ENCODE results near the gene CIAO1.
A peak's percentile ranks its signal among the peaks of the same experiment; 100 is the strongest.
"Not testable (repeated sequence)": the region's sequence is repeated elsewhere in the genome, so short reads cannot be mapped to it uniquely, and the experiment has no call there.

CIAO1 gene
- 33.2 to 182 (median 132) reads per million in 18 experiments for total RNA-seq

DNA sequence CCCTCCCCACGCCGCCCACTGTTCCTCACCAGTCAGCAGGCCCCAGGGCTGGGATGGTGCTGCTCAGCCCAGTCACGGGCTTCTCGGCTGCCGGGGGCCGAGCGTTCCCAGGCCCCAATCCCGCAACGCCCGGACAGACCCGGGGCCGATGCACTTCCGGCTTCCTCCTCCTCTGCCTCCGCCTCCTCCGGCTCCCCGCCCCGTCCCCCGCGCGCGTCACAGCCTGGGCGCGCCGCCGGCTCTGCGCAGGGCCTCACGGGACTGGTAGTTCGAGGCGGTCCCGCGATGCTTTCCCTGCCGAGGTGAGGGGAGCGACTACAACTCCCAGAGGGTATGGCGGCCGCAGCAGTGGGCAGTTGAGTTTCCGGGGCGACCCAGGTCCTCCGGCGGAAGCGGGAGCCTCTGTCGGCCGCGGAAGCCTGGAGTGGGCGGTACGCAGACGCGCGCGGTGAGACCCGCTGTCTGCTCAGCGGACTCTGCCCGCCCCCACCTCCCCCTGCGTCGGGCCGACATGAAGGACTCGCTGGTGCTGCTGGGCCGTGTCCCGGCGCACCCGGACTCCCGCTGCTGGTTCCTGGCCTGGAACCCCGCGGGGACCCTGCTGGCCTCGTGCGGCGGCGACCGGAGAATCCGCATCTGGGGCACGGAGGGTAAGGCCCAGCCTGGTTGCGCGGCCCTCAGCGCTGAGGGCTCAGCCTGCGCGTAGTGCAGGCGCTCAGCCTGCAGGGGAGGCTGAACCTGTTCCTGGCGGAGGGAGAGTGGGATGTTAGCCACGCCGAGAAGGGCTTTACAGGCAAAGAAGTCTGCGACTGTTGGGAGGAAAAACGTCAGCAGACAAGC, at the start of gene CIAO1, which contains the start of gene TMEM127:
TSS of gene CIAO1 (plus strand) at position 386 of the 840 bp plus-strand sequence. CDS start at position 512, 126 bp downstream.
TSS of gene TMEM127 (minus strand) at position 158 of the 840 bp plus-strand sequence. CDS start 616 bp downstream, outside the sequence.
- DNase-seq = peak; percentile 99

DNA sequence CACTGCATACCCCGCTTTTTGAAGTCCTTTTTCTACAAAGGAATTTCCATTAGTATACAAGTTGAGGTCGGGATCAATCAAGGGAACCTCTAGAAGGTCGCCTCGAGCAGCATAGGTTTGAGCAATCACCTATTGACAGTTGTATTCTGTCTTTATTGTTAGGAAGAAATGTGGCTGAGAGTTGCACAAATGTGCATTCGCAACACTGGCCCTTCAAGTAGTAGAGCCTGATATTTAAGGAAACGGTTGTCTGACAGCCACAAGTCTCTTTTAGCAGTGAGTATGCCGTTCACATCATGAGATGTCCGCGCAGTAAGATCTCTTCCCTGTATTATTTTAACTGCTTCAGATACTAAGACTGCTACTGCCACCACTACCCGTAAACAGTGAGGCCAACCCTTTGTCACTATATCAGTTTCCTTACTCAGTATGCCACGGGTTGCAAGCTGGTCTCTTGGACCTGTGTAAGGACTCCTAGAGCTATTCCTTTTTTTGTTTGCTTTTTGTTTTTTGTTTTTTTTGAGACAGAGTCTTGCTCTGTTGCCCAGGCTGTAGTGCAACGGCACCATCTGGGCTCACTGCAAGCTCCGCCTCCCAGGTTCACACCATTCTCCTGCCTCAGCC, 47.4 kb upstream of the CIAO1 start:
- DNase-seq = peak; percentile 44 to 46

DNA sequence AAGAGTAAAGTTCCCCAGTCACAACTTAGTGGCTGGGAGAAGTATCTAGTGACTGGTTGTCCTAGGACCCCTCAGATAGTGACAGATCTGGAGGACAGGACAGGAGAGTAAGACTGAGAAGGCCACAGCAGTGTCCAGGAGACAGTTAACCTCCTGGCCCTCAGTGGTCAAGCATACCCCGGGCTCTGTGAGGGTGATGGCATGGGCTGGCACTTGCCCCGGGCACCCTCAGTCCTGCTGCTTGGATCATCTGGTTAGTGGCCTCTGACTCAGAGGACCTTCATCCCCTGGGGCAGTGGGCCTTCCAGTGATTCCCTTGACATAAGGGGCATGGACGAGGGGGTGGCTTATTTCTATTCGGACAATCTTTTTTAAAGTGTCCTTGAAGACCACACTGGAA, 46.1 kb upstream of the CIAO1 start:
- DNase-seq = not testable (repeated sequence)

DNA sequence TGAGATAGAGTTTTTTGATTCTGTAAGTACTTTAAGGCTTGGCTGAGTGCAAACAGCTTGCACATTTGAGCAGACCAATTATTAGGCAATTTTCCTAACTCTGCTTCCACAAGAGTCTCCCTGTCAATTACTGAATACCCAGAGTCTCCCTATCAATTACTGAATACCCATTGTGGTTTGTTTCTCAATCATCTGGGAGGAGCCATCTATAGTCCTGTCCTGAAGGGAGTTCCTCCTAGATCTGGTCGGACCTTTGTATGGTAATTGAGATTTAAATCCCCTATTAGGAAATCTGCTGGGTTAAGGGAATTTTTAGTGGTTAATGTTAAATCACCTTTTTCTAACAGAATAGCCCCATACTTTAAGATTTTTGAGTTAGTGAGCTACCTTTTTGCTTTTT, 44.9 kb upstream of the CIAO1 start:
- DNase-seq = peak; percentile 40 to 71

DNA sequence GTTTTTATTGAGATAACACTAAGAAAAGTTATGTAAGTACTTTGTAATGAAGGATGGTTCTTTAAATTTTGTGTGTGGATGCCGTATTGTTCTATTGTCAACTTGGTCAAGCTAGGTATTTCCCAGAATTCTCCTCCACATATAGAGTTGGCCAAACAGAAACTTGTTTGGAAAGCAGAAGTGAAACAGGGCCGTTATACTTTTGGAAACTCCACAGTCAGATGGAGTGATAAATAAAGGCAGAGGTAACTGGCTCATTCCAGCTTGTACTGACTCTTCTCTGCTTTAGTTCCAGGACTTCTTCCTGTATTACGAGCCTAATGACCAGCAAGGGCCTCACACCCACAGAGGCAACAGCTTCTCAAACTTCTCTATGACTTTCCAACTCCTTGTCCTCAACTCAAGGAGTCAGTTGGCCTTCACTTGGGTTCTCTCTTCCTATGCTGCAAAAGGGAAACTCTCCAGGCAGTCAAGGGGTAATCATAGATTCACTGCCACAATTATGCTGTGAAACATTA, 41.0 kb upstream of the CIAO1 start:
- DNase-seq = peak; percentile 71 to 79

DNA sequence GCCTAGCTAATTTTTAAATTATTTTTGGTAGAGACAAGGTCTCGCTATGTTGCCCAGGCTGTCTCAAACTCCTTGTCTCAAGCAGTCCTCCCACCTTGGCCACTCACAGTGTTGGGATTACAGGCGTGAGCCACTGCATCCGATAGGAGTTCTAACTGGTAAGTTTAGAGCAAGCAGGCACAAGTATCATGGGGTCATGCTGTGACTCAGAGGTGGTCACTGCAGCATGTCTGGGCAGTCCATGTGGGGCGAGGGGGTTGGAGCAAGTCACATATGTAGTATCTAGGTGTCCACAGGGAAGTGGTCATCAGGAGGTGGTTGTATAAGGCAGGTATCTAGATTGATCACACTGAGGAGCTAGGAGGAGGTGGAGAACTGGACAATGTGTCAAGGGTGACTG, 34.7 kb upstream of the CIAO1 start:
- no peak for DNase-seq

DNA sequence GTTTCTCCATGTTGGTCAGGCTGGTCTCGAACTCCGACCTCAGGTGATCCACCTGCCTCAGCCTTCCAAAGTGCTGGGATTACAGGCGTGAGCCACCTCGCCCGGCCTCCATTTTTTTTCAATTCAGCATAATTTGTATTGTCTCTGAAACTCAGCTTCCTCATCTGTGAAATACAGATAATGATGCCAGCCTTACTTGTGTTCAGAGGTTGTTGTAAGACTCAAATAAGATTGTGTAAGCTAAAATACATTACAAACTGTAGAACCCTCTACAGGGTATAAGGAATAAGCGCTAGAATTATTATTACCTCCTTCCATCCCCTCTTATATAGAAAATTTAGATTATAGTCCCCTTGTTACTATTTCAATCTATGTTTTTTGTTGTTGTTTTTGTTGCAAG, 32.6 kb upstream of the CIAO1 start:
- DNase-seq = peak; percentile 34 to 64

DNA sequence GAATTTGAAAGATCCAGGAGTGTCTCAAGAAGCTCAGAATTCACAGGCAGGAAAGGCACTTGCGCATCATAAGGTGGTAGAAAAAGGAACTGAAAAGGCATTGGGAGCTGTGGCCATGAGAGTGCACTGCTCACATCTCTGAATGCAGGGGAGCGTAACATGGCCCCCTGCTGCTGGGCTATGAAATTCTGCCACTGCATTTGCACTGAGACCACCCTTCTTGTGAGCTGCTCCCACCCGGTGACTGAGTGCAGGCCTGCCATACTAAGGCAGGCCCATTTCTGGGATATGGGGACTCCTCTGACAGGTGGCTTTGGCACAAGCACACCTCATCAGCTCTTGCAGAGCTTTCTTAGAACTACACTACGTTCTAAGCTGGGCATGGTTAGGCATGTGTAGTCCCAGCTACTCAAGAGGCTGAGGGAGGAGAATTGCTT, 32.1 kb upstream of the CIAO1 start:
- DNase-seq = peak; percentile 22 to 37

DNA sequence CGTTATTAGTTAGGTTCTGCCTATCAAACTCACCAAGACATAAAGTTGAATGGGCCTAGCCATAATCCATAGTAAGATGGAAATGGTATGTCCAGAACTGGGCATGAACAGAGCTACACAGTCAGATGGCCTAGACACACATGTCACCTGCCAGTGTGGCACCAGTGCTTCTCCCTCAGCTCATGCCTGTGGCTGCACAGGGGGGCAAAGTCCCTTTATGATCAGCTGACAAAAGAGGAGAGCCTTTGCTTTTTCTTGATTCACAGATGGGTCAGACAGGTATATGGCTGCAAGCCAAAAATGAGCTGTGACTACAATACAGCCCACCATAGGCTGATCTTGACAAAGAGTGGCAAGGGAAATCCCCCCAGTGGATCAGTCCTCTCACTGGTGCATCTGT, 29.1 kb upstream of the CIAO1 start:
- no peak for DNase-seq

DNA sequence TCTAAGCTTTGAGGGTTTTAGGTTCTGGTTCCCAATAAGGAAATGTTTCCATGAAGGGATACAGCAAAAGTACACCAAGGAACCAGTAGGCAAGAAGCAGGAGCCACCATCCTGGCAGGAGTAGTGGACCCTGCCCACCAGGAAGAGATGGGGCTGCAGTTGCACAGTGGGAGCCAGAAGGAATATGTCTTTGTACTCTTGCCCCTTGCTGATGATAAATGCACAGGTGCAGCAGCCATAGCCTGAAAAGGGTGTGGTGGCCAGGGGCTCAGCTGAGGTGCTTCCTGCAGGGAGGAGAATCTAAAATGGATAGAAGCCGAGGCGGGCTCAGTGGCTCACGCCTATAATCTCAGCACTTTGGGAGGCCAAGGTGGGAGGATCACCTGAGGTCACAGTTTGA, 27.8 kb upstream of the CIAO1 start:
- no peak for DNase-seq

DNA sequence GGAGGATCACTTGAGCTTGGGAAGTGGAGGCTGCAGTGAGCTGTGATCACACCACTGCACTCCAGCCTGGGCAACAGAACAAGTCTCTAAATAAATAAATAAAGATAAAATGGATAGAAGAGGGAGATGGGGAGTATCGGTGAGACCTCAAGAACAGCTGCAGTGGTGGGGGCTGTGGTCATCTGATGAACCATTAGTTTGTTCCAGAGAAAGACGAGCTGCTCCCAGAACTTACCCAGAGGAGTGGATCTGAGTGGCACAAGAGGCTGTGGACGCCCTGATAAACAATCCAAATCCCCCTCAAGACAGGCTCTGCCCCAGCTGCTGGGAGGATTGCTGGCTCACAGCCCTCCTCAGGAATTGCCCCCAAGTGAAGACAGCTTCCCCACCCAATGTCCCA, 26.9 kb upstream of the CIAO1 start:
- DNase-seq = no peak

DNA sequence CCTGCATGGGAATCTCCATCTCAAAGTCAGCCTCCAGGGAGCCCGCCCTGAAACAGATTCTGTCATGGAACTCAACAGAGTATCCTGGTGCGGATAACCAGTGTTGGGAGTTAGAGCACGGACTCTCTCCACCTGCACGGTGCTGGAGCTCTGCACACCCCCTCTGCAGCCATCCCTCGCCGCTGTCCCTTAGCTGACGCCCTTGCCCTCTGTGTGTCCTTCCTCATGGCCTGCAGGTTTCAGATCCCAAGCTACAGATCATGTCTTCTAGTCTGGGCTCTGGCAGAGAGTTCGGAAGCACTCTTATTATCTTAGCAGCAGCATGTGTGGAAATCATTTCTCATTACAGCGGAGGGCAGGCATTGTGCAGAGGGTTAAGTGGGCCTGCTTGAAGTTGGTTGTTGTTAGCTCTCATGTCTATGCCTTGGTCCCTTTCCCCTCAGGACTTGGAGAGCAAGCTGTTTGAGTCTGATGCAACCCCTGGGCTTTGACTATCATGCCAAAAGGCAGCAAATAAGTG, 26.2 kb upstream of the CIAO1 start:
- DNase-seq = no peak

DNA sequence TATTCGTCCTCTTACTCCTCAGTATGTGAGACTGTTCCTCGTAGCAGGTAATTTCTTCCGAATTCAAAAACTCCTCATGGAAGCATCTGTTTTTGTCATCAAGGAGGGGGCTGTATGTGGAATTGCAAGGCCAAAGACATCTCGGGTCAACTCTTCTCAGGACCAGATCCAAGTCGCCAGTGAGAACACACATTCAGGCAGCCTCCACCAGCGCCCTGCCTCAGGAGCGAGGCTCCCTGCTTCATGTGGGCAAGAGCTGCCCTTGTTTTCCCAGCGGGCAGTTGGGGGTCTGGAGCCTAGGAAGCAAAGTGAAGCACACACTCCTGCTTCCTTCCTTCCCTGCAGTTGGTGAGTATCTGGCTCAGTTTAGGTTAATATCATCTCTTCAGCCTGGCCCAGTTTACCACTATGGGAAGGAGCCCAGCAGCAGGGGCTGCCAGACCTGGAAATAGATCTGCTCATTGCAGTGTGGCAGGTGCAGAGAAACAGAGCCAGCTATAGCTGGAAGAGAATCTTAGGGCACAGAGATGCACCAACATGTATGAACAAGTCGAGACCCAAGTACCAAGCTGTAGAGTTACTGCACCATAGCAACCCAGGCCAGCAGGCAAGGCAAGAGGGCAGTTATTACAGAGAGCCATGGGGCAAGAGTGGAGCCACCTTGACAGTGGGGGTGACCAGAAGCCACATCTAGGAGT, 25.5 kb upstream of the CIAO1 start:
- DNase-seq = no peak

DNA sequence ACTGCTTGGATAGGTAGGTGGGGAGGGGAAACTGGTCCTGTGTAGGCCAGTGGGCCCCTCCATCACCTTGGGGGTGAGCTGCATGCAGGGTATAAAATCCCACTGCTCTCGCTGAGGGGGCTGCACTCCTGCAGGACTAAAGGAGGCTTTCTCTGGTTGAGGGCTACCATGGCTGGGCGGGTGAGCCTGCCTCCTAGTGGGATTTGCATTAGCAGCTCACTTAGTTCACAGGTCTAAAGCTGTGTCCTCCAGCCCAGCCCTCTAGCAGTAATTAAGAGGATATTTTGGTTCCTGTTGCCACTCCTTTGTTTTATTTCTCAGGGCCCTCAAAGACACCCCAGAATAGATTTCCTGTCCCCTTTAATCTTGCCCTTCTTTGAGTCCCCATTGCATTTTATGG, 24.8 kb upstream of the CIAO1 start:
- DNase-seq = no peak

DNA sequence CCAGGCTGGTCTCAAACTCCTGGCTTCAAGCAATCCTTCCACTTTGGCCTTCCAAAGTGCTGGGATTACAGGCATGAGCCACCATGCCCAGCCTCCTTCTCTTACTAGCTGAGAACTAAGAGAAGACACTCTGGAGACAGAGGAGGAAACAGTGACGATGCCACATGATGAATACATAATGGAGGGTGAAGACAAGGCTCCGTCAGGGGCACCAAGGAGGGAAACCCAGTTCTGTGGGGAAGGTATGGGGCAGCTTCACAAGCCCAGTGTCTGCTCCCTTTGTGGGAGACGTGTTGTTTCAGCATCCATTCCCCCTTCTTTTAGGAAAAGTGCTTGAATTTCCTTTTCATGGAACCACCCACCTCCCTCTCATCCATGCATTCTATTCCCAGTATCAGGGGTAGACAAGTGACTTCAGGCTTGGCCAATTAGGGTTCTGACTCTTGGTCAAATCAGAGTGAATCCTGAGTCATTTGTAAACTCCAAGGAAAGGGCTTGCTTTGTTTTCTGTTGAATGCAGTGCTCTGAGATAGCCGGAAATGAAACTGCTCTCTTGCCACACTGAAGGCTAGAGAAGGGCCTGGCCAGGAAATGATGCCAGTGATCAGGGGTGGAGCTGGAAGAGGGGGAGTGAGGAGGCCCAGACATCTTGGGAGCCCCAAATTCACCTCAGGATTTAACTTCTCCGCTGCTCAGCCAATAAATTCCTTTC, 24.0 kb upstream of the CIAO1 start:
- DNase-seq = peak; percentile 90 to 93

DNA sequence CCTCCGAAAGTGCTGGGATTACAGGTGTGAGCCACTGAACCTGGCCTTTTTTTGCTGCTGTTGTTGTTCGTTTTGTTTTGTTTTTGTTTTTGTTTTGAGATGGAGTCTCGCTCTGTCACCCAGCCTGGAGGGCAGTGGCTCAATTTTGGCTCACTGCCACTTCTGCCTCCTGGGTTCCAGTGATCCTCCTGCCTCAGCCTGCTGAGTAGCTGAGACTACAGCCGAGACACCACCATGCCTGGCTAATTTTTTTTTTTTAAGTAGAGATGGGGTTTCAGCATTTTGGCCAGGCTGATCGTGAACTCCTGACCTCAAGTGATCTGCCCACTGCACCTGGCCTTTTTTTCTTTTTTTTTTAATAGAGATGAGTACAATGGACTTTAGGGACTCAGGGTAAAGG, 22.2 kb upstream of the CIAO1 start:
- DNase-seq = no peak

DNA sequence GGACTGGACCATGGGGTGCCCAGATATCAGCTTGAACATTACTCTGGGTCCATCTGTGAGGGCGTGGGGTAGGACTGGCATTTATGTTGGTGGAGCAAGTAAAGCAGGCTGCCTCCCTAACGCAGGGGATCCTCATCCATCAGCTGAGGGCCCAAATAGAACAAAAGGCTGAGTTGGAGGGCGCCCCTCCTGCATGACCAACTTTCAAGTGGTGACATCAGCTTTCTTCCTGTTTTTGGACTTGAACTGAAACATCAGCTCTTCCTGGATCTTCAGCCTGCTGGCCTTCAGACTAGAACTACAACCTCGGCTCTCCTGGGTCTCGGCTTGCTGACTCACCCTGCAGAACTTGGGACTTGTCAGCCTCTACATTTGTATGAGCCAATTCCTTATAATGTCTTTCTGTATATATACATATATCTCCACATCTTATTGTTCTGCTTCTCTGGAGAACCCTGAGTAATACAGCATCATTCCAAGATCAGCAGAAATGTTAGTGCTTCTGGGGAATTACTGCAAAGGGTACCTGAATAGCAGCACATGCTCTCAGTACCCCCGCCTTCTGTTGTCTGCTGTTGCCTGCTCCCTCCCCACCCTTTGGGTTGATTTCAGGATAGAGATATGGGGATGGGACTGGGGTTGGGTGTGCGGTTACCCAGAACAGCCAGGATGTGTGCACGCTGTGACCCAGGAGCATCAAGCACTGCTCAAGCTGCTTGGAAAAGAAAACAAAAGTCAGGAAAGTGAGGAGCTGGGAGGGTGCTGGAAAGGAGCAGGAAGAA, 20.2 kb upstream of the CIAO1 start:
- peak; percentile 93 to 95 for DNase-seq

DNA sequence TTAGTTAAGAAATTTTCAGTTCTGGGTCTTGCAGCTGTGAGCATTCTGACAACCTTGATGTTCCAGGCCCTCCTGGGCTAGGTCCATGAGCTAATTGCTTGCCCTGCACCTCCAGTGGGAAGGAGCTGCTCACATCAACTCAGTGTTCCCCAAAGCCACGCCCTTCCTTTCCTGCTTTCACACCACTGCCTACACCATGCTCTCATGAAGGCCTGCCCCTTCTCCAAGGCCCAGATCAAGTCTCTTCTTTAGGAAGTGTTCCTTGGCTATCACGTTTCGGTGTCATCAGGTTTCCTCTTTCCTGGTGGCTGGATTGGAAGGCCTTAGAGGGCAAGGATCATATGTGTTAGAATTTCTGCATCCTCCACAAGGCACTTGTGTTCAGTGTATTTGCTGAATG, 19.0 kb upstream of the CIAO1 start:
- DNase-seq = peak; percentile 81 to 91

DNA sequence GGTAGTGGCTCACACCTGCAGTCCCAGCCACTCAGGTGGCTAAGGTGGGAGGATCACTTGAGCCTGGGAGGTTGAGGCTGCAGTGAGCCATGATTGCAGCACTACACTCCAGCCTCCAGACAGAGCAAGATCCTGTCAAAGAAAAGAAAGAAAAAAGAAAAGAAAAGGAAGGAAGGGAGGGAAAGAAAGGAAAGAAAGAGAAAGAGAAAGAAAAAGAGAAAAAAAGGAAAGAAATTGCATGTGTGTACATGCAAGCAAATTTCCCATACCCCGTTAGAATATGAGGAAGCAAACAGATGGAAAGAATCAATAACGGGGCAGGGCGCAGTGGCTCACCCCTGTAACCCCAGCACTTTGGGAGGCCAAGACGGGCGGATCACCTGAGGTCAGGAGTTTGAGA, 18.1 kb upstream of the CIAO1 start:
- DNase-seq = no peak

DNA sequence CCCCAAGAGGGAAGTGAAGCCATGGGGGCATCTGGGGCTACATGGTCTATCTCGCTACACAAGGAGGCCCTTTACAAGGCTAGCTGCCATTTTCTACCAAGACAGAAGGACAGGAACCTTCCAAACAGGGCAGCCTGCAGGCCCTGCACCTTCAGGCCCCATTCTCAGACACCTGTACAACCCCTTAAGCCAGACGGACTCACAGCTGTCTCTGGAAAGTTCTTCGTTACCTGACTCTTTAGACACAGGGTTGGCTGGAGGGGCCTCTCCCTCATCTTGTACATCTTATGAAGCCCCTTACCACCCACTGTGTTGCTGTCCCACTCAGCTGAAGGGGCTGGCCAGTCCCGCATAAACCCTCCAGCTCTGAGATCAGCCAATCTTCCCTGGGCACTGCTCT, 17.4 kb upstream of the CIAO1 start:
- DNase-seq = no peak

DNA sequence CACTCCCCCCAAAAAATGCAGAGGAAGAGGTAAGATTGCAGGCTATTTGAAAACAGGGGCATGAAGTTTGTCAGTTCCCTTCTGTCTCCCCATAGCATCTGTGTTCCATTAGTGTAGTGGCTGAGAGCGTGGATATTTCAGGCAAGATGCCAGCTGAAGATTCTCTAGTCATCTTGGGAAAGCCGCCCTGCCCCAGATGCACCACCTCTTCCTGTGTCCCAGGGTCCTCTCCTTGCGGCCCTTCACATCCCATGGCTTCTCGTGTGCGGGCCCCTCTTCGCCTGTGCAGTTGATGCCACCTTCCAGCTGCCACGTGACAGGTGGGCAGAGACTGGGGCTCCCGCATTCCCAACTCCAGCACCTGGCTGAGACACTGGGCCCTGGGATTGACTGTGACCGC, 16.4 kb upstream of the CIAO1 start:
- no peak for DNase-seq
